HEK293 (cell line): ENCODE results near the gene B4GAT1.

Source experiments
- CTCF ChIA-PET: fragments of 350-600 bp; formaldehyde crosslinking; extraction: SDS; loops from one replicate; lab custom pipeline; 2021; ENCODE audit warnings: antibody characterized with exemption; lab: Yijun Ruan, JAX
- POLR2A ChIA-PET: fragments of 300-600 bp; formaldehyde crosslinking; extraction: SDS; loops from one replicate; lab custom pipeline; 2020; ENCODE audit warnings: antibody characterized with exemption, inconsistent platforms; lab: Yijun Ruan, JAX
- H3K27ac ChIP-seq: fragments of 200-500 bp; sonication (Bioruptor generic); 2 replicates; pipeline ENCODE4 v1.5.1; 2014; ENCODE audit warnings: low read depth, low read length, control low read depth, inconsistent platforms; ENCODE audit errors: extremely low read depth
- H3K36me3 ChIP-seq, 2 experiments: fragments of 200-500 bp in 1 of 2; sonication (Bioruptor generic) in 1 of 2; 1 replicate in 1 of 2; 2 replicates in 1 of 2; pipeline ENCODE4 v1.5.1; 2014 to 2017; ENCODE audit warnings: inconsistent platforms in 2 of 2, low read length in 2 of 2; ENCODE audit not compliant: control insufficient read depth in 2 of 2, insufficient read depth in 1 of 2
- H3K4me1 ChIP-seq: fragments of 200-500 bp; sonication (Bioruptor generic); 2 replicates; pipeline ENCODE4 v1.5.1; 2014; ENCODE audit warnings: mild to moderate bottlenecking, low read length, inconsistent platforms; ENCODE audit not compliant: control insufficient read depth, insufficient read depth
- H3K4me3 ChIP-seq: 2 replicates; pipeline ENCODE4 v1.5.1; 2011; ENCODE audit warnings: low read depth, mild to moderate bottlenecking, control low read depth, low read length, moderate library complexity
- H3K9me3 ChIP-seq: fragments of 200-500 bp; sonication (Bioruptor generic); 2 replicates; pipeline ENCODE4 v1.5.1; 2014; ENCODE audit warnings: low read depth, low read length, inconsistent platforms; ENCODE audit not compliant: control insufficient read depth, insufficient read depth
- EGR2 ChIP-seq: fragments of 450-650 bp; formaldehyde crosslinking; IDR thresholded peaks from 2 replicates; pipeline ENCODE4 v1.5.1; 2016; ENCODE audit warnings: low read depth, missing biosample characterization, missing genetic modification characterization
- GLIS1 ChIP-seq: fragments of 450-650 bp; formaldehyde crosslinking; IDR thresholded peaks from 2 replicates; pipeline ENCODE4 v1.5.1; 2016; ENCODE audit warnings: missing biosample characterization, missing genetic modification characterization
- SETDB1 ChIP-seq: IDR thresholded peaks from one replicate; pipeline ENCODE4 v1.6.1; 2017; ENCODE audit warnings: mild to moderate bottlenecking, low read length, moderate library complexity, mixed read lengths; ENCODE audit not compliant: insufficient read length
- SP2 ChIP-seq: fragments of 450-650 bp; formaldehyde crosslinking; IDR thresholded peaks from 2 replicates; pipeline ENCODE4 v1.5.1; 2016; ENCODE audit warnings: missing biosample characterization, missing genetic modification characterization
- ZFP41 ChIP-seq: fragments of 450-650 bp; formaldehyde crosslinking; IDR thresholded peaks from 2 replicates; pipeline ENCODE4 v1.5.1; 2016; ENCODE audit warnings: missing biosample characterization, missing genetic modification characterization, borderline replicate concordance
- ZIC2 ChIP-seq: fragments of 450-650 bp; formaldehyde crosslinking; IDR thresholded peaks from 2 replicates; pipeline ENCODE4 v1.5.1; 2016; ENCODE audit warnings: missing biosample characterization, missing genetic modification characterization
- ZNF174 ChIP-seq: fragments of 450-650 bp; formaldehyde crosslinking; IDR thresholded peaks from 2 replicates; pipeline ENCODE4 v1.5.0; 2017; ENCODE audit warnings: missing biosample characterization, mild to moderate bottlenecking, missing genetic modification characterization
- ZNF175 ChIP-seq: fragments of 450-650 bp; formaldehyde crosslinking; IDR thresholded peaks from 2 replicates; pipeline ENCODE4 v1.5.1; 2016; ENCODE audit warnings: missing biosample characterization, missing genetic modification characterization
- ZNF19 ChIP-seq: fragments of 450-650 bp; formaldehyde crosslinking; IDR thresholded peaks from 2 replicates; pipeline ENCODE4; 2016; ENCODE audit warnings: missing biosample characterization, missing genetic modification characterization, low read depth
- ZNF341 ChIP-seq: fragments of 450-650 bp; formaldehyde crosslinking; IDR thresholded peaks from 2 replicates; pipeline ENCODE4; 2016; ENCODE audit warnings: low read depth, missing biosample characterization, missing genetic modification characterization
- ZNF350 ChIP-seq: fragments of 450-650 bp; formaldehyde crosslinking; IDR thresholded peaks from 2 replicates; pipeline ENCODE4 v1.5.0; 2017; ENCODE audit warnings: missing biosample characterization, mild to moderate bottlenecking, missing genetic modification characterization
- ZNF433 ChIP-seq: fragments of 450-650 bp; formaldehyde crosslinking; IDR thresholded peaks from 2 replicates; pipeline ENCODE4 v1.5.1; 2016; ENCODE audit warnings: missing biosample characterization, missing genetic modification characterization, low read depth
- ZNF501 ChIP-seq: fragments of 450-650 bp; formaldehyde crosslinking; IDR thresholded peaks from 2 replicates; pipeline ENCODE4 v1.5.1; 2016; ENCODE audit warnings: missing biosample characterization, missing genetic modification characterization
- ZNF610 ChIP-seq: fragments of 450-650 bp; formaldehyde crosslinking; IDR thresholded peaks from 2 replicates; pipeline ENCODE4 v1.5.1; 2016; ENCODE audit warnings: missing biosample characterization, missing genetic modification characterization, borderline replicate concordance
- ZNF654 ChIP-seq: fragments of 450-650 bp; formaldehyde crosslinking; IDR thresholded peaks from 2 replicates; pipeline ENCODE4 v1.5.1; 2016; ENCODE audit warnings: low read depth, missing biosample characterization, missing genetic modification characterization
- ZNF664 ChIP-seq: fragments of 450-650 bp; formaldehyde crosslinking; IDR thresholded peaks from 2 replicates; pipeline ENCODE4 v1.5.1; 2016; ENCODE audit warnings: missing biosample characterization, missing genetic modification characterization
- ZSCAN23 ChIP-seq: fragments of 450-650 bp; formaldehyde crosslinking; IDR thresholded peaks from 2 replicates; pipeline ENCODE4 v1.5.1; 2016; ENCODE audit warnings: missing biosample characterization, missing genetic modification characterization
- TF ChIP-seq, protein P1 (sequence below): fragments of 450-650 bp; formaldehyde crosslinking; IDR thresholded peaks from 2 replicates; pipeline ENCODE4 v1.5.1; 2016; ENCODE audit warnings: missing biosample characterization, missing genetic modification characterization
- TF ChIP-seq, protein P2 (sequence below): fragments of 450-650 bp; formaldehyde crosslinking; IDR thresholded peaks from 2 replicates; pipeline ENCODE4 v1.5.1; 2017; ENCODE audit warnings: missing biosample characterization, missing genetic modification characterization
- TF ChIP-seq, protein P3 (sequence below): fragments of 450-650 bp; formaldehyde crosslinking; IDR thresholded peaks from 2 replicates; pipeline ENCODE4 v1.5.1; 2016; ENCODE audit warnings: missing biosample characterization, missing genetic modification characterization
- TF ChIP-seq, protein P4 (sequence below): fragments of 450-650 bp; formaldehyde crosslinking; IDR thresholded peaks from 2 replicates; pipeline ENCODE4 v1.5.1; 2016; ENCODE audit warnings: missing biosample characterization, missing genetic modification characterization, low read depth
- TF ChIP-seq, protein P5 (sequence below): sonication (generic); formaldehyde crosslinking; IDR thresholded peaks from 2 replicates; pipeline ENCODE4 v1.8.1; 2022; ENCODE audit warnings: mild to moderate bottlenecking, moderate library complexity, missing genetic modification reagents
- TF ChIP-seq, protein P6 (sequence below): fragments of 450-650 bp; formaldehyde crosslinking; IDR thresholded peaks from 2 replicates; pipeline ENCODE4 v1.5.1; 2016; ENCODE audit warnings: missing biosample characterization, missing genetic modification characterization
- TF ChIP-seq, protein P7 (sequence below): fragments of 450-650 bp; formaldehyde crosslinking; IDR thresholded peaks from 2 replicates; pipeline ENCODE4 v1.5.1; 2016; ENCODE audit warnings: missing biosample characterization, missing genetic modification characterization, borderline replicate concordance

B4GAT1 gene

DNA sequence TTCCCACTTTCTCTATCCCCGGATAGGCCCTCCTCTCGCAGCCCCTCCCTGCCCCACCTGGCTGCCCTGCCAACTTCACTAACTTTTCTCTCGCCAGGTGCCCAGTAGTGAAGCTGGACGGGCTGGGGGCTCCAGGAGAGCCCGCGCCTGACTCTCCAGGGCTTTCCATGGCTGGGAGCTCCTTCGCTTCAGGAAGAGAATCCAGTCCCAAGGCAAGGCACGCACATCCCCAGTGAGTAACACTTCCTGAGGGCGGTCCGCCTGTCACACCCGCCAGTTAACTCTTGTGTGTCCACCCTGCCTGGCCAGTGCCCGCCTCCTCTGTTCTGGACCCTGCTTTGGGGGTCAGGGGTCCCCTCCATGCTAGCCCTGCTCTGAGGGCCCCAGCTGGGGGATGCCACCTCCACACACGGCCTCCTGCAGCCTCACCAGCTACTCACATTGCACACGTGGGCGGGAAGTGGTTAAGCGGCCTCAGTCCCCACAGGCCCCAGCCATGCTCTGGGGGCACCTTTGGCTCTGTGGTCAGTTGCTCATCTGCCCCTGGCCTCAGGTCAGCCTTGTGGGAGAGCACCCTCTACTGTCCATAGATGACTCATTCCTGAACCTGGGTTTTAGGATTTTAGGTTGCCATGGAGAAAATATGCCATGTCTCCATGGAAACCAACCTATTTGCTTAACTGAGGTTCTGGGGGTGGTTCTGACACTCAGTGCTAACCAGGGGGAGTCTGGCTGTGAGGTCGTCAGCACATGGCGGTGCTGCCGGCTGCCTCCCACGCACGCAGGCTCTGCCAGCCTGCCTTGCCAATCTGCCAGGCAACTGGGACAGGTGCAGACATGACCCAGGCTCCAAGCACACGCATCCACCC is 11.0 kb downstream of the B4GAT1 start, which contains the start of gene RIN1:
Gene RIN1, minus strand, starts transcription at position 201 of the 869 bp plus-strand sequence. Its CDS starts 32 bp downstream, at position 169.
- H3K36me3 ChIP-seq, result peaks cover 0 to 42% of the 10 kb centered on the region in 2 experiments; a peak in 2 of 3 replicates
- no peaks in the 10 kb centered on the region for H3K4me1 ChIP-seq
- H3K4me3 ChIP-seq, result no peak within 1 kb of the TSS
- no peak within 1 kb of the TSS for H3K27ac ChIP-seq
- CTCF ChIA-PET, result interaction anchor here (0.5 to 1.2 kb wide), 6 partner anchors 17 to 702 kb away, joined by 3 to 6 read pairs (median 4); no protein-coding TSS in a partner anchor
- no peaks in the 10 kb centered on the region for H3K9me3 ChIP-seq
- POLR2A ChIA-PET, result interaction anchor here (0.7 to 1.9 kb wide), 6 partner anchors 8 to 47 kb away, joined by 3 to 10 read pairs (median 3); partner anchors contain the start of genes B4GAT1, BRMS1, CD248 and YIF1A
- TF ChIP-seq ZNF654 (peak; percentile 19; the same call in 1 of the 2 replicates), ZNF501 (tag by site-specific recombination) (no peak), ZNF350 (no peak), ZFP41 (tag by site-specific recombination) (no peak), ZNF610 (tag by site-specific recombination) (no peak), EGR2 (tag by site-specific recombination) (peak; percentile 62), ZNF664 (tag by site-specific recombination) (no peak), SP2 (peak; percentile 21; the same call in 1 of the 2 replicates), ZNF175 (tag by site-specific recombination) (no peak), GLIS1 (tag by site-specific recombination) (peak; percentile 21; the same call in 1 of the 2 replicates), ZNF174 (tag by site-specific recombination) (no peak), ZIC2 (tag by site-specific recombination) (no peak), ZSCAN23 (no peak), SETDB1 (no peak), ZNF19 (tag by site-specific recombination) (no peak), ZNF433 (tag by site-specific recombination) (no peak), ZNF341 (tag by site-specific recombination) (no peak)
- TF ChIP-seq, protein P1, sequence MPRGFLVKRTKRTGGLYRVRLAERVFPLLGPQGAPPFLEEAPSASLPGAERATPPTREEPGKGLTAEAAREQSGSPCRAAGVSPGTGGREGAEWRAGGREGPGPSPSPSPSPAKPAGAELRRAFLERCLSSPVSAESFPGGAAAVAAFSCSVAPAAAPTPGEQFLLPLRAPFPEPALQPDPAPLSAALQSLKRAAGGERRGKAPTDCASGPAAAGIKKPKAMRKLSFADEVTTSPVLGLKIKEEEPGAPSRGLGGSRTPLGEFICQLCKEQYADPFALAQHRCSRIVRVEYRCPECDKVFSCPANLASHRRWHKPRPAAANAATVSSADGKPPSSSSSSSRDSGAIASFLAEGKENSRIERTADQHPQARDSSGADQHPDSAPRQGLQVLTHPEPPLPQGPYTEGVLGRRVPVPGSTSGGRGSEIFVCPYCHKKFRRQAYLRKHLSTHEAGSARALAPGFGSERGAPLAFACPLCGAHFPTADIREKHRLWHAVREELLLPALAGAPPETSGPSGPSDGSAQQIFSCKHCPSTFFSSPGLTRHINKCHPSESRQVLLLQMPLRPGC (tag by site-specific recombination), result no peak
- TF ChIP-seq, protein P2, sequence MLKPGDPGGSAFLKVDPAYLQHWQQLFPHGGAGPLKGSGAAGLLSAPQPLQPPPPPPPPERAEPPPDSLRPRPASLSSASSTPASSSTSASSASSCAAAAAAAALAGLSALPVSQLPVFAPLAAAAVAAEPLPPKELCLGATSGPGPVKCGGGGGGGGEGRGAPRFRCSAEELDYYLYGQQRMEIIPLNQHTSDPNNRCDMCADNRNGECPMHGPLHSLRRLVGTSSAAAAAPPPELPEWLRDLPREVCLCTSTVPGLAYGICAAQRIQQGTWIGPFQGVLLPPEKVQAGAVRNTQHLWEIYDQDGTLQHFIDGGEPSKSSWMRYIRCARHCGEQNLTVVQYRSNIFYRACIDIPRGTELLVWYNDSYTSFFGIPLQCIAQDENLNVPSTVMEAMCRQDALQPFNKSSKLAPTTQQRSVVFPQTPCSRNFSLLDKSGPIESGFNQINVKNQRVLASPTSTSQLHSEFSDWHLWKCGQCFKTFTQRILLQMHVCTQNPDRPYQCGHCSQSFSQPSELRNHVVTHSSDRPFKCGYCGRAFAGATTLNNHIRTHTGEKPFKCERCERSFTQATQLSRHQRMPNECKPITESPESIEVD (tag by site-specific recombination), result no peak
- TF ChIP-seq, protein P3, sequence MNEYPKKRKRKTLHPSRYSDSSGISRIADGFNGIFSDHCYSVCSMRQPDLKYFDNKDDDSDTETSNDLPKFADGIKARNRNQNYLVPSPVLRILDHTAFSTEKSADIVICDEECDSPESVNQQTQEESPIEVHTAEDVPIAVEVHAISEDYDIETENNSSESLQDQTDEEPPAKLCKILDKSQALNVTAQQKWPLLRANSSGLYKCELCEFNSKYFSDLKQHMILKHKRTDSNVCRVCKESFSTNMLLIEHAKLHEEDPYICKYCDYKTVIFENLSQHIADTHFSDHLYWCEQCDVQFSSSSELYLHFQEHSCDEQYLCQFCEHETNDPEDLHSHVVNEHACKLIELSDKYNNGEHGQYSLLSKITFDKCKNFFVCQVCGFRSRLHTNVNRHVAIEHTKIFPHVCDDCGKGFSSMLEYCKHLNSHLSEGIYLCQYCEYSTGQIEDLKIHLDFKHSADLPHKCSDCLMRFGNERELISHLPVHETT (tag by site-specific recombination), result no peak
- TF ChIP-seq, protein P4, sequence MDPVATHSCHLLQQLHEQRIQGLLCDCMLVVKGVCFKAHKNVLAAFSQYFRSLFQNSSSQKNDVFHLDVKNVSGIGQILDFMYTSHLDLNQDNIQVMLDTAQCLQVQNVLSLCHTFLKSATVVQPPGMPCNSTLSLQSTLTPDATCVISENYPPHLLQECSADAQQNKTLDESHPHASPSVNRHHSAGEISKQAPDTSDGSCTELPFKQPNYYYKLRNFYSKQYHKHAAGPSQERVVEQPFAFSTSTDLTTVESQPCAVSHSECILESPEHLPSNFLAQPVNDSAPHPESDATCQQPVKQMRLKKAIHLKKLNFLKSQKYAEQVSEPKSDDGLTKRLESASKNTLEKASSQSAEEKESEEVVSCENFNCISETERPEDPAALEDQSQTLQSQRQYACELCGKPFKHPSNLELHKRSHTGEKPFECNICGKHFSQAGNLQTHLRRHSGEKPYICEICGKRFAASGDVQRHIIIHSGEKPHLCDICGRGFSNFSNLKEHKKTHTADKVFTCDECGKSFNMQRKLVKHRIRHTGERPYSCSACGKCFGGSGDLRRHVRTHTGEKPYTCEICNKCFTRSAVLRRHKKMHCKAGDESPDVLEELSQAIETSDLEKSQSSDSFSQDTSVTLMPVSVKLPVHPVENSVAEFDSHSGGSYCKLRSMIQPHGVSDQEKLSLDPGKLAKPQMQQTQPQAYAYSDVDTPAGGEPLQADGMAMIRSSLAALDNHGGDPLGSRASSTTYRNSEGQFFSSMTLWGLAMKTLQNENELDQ (tag by site-specific recombination), result no peak
- TF ChIP-seq, protein P5, sequence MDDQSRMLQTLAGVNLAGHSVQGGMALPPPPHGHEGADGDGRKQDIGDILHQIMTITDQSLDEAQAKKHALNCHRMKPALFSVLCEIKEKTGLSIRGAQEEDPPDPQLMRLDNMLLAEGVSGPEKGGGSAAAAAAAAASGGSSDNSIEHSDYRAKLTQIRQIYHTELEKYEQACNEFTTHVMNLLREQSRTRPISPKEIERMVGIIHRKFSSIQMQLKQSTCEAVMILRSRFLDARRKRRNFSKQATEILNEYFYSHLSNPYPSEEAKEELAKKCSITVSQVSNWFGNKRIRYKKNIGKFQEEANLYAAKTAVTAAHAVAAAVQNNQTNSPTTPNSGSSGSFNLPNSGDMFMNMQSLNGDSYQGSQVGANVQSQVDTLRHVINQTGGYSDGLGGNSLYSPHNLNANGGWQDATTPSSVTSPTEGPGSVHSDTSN (CRISPR knock-in tag), result no peak
- TF ChIP-seq, protein P6, sequence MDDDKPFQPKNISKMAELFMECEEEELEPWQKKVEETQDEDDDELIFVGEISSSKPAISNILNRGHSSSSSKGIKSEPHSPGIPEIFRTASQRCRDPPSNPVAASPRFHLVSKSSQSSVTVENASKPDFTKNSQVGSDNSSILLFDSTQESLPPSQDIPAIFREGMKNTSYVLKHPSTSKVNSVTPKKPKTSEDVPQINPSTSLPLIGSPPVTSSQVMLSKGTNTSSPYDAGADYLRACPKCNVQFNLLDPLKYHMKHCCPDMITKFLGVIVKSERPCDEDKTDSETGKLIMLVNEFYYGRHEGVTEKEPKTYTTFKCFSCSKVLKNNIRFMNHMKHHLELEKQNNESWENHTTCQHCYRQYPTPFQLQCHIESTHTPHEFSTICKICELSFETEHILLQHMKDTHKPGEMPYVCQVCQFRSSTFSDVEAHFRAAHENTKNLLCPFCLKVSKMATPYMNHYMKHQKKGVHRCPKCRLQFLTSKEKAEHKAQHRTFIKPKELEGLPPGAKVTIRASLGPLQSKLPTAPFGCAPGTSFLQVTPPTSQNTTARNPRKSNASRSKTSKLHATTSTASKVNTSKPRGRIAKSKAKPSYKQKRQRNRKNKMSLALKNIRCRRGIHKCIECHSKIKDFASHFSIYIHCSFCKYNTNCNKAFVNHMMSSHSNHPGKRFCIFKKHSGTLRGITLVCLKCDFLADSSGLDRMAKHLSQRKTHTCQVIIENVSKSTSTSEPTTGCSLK (tag by site-specific recombination), result no peak
- TF ChIP-seq, protein P7, sequence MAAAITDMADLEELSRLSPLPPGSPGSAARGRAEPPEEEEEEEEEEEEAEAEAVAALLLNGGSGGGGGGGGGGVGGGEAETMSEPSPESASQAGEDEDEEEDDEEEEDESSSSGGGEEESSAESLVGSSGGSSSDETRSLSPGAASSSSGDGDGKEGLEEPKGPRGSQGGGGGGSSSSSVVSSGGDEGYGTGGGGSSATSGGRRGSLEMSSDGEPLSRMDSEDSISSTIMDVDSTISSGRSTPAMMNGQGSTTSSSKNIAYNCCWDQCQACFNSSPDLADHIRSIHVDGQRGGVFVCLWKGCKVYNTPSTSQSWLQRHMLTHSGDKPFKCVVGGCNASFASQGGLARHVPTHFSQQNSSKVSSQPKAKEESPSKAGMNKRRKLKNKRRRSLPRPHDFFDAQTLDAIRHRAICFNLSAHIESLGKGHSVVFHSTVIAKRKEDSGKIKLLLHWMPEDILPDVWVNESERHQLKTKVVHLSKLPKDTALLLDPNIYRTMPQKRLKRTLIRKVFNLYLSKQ, result no peak
